Measurements from ENCODE around the gene ZNF423.

Gene ZNF423

GRCh38 chr16:49499869-49500610 is 355.9 kb downstream of the ZNF423 start:
- DNase-seq: no peak

DNA sequence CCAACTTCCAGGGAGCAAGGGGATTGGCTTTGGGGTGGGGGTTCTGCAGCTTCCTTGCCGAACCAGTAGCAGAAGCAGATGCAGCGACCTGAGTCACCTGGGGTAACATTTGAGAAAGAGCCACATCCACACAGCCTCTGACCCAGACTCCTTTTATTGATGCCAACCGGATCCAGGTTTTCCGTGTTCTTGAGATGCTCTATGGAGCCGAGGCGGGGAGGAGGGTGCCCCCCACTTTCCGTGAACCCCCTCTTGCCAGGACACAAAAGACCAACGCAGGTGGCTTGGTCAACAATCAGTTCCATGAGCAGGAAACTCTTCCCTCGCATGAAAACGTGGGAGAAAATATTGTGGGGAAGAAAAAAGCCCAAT is 356.5 kb downstream of the ZNF423 start:
- DNase-seq: no peak

- no peak for DNase-seq
Observed at GRCh38 chr16:49498666-49499413, 357.1 kb downstream of the ZNF423 start.

DNA sequence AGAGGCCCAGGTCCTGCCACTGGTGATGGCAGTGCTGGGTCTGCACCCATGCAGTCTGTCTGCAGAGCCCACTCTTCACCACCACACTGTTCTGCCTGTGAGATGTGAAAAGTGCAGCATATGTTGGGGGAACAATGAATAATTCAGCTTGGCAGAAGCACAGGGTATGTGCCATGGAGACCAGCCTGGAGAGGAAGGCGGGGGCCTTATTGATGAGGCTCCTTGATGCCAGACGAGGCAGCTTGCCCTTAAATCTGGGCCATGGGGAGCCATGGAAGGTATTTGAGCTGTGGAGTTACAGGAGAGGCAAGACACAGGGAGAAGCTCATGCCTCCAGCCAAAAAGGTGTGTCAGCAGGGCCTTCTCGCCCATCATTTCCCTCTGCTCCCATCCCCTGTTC is 357.6 kb downstream of the ZNF423 start:
- DNase-seq: no peak

DNA sequence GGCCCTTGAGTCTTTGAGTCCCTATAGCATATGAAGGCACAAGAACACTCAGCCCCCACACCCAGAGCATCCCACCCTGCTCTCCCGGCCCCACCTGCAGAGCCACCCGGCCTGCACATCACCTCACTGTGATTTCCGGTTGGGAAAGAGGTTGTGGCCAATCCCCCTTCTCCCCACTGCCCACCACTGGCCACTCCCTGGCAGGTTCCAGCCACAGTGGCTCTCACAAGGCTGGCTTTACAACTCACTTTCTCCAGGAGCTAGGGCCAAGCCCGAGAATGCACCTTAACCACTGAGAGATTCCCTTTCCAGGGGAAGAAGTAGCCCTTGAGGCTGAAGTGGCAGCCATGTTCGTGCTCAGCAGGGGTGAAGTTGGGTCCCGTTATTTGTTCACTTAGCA is 358.4 kb downstream of the ZNF423 start:
- no peak for DNase-seq

- no peak for DNase-seq
Observed at GRCh38 chr16:49496656-49497055, 359.3 kb downstream of the ZNF423 start.

GRCh38 chr16:49495596-49496355 is 360.1 kb downstream of the ZNF423 start:
- DNase-seq: no peak

DNA sequence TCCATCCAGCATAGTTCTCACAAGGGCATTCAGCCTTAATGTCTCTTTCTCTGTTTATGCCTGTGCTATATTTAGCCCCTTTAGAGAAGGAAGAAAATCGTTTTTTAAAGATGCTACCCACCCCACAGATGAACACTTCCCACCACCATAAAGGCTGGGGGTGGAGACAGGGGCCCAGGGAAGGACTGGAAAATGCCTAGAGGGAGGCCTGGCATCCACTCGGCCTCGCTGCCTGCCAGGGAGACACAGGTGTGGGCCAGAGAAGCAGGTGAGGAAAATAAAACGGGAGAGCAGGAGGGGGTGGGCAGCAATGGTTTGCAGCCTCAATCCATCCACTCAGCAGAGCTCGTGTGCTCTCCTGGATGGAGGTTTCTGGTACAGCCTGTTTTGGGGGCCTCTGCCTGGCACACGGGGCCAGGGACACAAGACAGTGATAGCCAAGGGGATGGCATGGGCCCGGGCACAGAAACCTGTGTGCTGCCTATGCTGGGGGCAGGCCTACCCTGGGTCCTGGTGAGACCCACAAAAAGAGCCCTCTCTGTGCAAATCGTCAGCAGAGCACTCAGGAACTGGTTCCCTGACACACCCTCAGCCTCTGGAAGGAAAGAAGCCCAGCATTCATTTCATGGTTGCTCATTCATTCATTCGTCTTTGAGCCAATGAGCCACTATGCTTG is 360.9 kb downstream of the ZNF423 start:
- DNase-seq: no peak

GRCh38 chr16:49494474-49494873 is 361.4 kb downstream of the ZNF423 start:
- no peak for DNase-seq

GRCh38 chr16:49493836-49494235 is 362.1 kb downstream of the ZNF423 start:
- no peak for DNase-seq

DNA sequence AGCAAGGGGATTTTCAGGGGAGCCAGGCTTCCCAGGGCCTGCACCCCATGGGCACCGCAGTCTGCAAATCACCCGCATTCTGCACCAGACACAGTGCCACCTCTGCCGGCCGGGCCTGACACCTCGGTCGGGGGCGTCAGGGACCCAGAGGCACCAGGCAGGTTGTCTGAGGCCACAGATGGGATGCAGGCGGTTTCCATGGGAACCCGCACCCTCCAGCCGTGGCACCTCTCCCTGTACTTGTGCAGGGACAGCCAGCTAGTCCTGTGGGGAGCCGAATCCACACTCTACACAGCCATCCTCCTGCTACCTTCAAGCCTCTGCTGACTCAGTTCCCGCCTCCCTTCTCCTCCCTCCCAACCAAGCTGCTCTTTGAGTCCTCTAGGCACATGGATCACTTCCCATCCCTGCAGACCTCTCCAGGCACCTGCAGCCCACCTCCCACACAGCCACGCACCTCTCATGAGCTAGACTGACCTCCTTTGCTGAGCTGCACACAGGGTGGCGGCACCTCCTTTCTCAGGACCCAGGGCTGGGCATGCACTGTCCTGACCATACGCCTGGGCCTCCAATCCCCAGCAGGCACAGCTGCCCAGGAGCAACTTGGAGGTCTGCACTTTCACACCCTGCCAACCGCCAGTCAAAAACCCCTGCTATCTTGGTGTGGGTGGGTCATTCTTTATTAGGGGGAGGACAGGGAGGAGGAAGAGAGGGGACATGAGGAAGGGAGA is 362.9 kb downstream of the ZNF423 start:
- DNase-seq: no peak

DNA sequence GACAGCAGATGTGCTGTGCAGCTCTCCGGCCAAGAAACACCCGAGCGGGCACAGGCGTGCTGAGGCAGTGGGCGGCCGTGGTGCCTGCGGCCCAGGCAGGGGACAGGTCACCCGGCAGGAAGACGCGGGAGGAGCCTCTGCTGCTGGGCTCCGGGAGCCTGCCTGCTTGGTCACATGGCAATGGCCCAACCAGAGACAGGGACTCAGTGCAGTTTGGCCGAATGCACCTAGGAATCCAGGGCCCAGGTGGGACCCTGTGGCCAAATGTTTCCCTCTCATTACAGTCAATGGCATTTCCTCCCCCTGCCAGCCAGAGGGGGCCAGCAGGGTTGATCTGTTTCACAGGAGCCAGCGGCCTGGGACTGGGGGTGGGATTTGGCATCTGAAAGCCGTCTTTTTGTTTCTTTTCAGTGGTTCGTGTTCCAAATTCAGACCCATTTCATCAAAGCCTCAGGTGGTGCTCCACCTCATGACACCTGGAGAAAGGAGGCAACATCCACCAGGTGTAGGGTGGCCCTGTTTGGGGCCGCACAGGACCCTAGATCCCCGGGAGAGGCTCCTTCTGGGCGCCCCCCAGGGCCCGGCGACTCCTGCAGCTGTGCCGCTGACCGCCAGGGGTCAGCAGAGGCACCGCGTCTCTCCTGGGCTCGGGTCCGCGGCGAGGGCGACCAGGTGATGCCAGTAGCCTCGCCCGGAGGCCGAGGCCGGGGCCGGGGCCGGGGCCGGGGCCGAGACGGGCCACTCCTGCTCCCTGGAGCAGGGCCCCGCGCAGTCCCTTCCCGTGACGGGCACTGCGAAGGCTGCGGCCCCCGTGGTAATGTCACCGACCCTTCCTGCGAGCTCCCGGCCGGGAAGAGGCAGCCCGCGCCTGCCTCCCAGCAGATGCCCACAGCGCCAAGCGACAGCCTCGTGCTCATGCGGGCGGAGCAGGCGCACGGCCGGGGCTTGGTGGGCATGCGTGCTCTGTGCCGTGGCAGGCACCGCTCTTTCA is 363.8 kb downstream of the ZNF423 start:
- no peak for DNase-seq

GRCh38 chr16:49491106-49491670 is 364.7 kb downstream of the ZNF423 start:
- DNase-seq: no peak

GRCh38 chr16:49490321-49490705 is 365.6 kb downstream of the ZNF423 start:
- no peak for DNase-seq

- no peak for DNase-seq
Observed at GRCh38 chr16:49489686-49490320, 366.1 kb downstream of the ZNF423 start.

GRCh38 chr16:49488740-49489525 is 367.0 kb downstream of the ZNF423 start:
- no peak for DNase-seq

DNA sequence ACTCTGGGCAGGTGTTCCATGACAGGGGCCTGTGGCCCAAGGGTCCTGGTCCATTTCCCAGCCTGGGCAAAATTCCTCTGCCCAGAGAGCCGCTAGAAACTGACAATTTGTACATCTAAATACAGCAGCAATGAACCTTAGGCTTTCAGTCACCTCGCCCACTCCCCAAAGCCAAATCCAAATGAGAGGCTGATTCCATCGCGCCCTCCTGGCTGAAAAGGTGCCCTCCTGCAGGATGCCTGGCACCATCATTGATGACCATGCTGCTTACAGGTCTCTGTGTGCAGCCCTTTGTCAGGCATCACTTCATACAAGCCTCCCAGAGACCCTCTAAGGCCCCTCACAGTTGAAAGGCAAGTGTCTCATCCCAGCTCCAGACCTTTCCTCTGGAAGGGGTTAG is 367.6 kb downstream of the ZNF423 start:
- no peak for DNase-seq

- DNase-seq: no peak
Observed at GRCh38 chr16:49487746-49488145, 368.2 kb downstream of the ZNF423 start.

GRCh38 chr16:49486400-49486799 is 369.5 kb downstream of the ZNF423 start:
- no peak for DNase-seq

All from effector CD4-positive, alpha-beta T cell (primary cell).